ENCODE data around the gene GADD45B. TPM values are rescaled to one million over a fixed set of nuclear protein-coding genes. Genes with fewer than 3 reads are reported as not detected.

Gene GADD45B
- total and polyA plus RNA-seq, 10 of the 15 experiments (the other 5 are each of a cell fraction or from before 2014, with no cell fraction given) = 2.4 to 180 (median 91.1) TPM

GRCh38 chr19:2477732-2478191, 1.8 kb downstream of the GADD45B start (continued):
- TF ChIP-seq E2F8 (IDR thresholded peaks at IDR 0.05; ENCODE audit: low read depth, partially characterized antibody) = no peak
- no peak for TF ChIP-seq TAF1 (IDR thresholded peaks at IDR 0.05; ENCODE audit: borderline replicate concordance, low read depth, low read length)
- TF ChIP-seq POLR2AphosphoS2 (IDR thresholded peaks at IDR 0.05; ENCODE audit: low read depth, low read length) = peak; percentile 93; the same call in 1 of the 2 replicates
- TF ChIP-seq POLR2AphosphoS5 (IDR thresholded peaks at IDR 0.05; ENCODE audit: low read length) = peak; percentile 78
- no peak for TF ChIP-seq PRDM15 (CRISPR knock-in tag; IDR thresholded peaks at IDR 0.05)
- no peak for TF ChIP-seq GABPA (IDR thresholded peaks at IDR 0.05; ENCODE audit: low read depth)
- peak; percentile 29 for TF ChIP-seq PBX3 (IDR thresholded peaks at IDR 0.05; ENCODE audit: insufficient replicate concordance, low read depth, low read length)
- TF ChIP-seq MLLT1 (IDR thresholded peaks at IDR 0.05) = no peak
- TF ChIP-seq HSF1 (IDR thresholded peaks at IDR 0.05; ENCODE audit: low read depth, low read length) = no peak
